ENCODE data around the gene TEX2.

The TEX2 gene

GRCh38 chr17:64129515-64129764 is 133.6 kb downstream of the TEX2 start:
- Histone ChIP-seq H3K4me2 (ENCODE audit: low read length) (peak overlapping the region; percentile 88), H3F3A (ENCODE audit: insufficient read depth, low read length) (no peaks in the 10 kb centered on the region), H3K27me3 (ENCODE audit: insufficient read depth, low read length) (no peaks in the 10 kb centered on the region; the same call in 1 of the 2 replicates), H3K4me3 (ENCODE audit: low read depth, low read length, poor library complexity, severe bottlenecking) (peak overlapping the region; percentile 78), H3K9ac (ENCODE audit: low read length) (peak overlapping the region; percentile 69), H3K9me3 (ENCODE audit: low read length) (no peaks in the 10 kb centered on the region), H3K4me1 (ENCODE audit: insufficient read depth, low read length, severe bottlenecking) (peaks cover 18% of the 10 kb centered on the region), H4K20me1 (ENCODE audit: insufficient read depth, low read length) (no peaks in the 10 kb centered on the region), H3K79me2 (ENCODE audit: insufficient read depth, low read length) (no peaks in the 10 kb centered on the region), H3K27ac (ENCODE audit: low read depth, low read length, poor library complexity, severe bottlenecking) (no peak overlapping the region), H3K9me2 (ENCODE audit: low read depth, low read length) (no peaks in the 10 kb centered on the region), H3K36me3 (ENCODE audit: insufficient read depth, low read length) (no peaks in the 10 kb centered on the region), H2AFZ (ENCODE audit: low read length) (no peak overlapping the region)
- no peak for TF ChIP-seq EZH2 (IDR thresholded peaks at IDR 0.05; ENCODE audit: borderline replicate concordance, low read length)
- TF ChIP-seq CTCF (IDR thresholded peaks at IDR 0.05; ENCODE audit: low read length) = no peak

GRCh38 chr17:64128787-64129514 is 134.1 kb downstream of the TEX2 start:
- Histone ChIP-seq H2AFZ (ENCODE audit: low read length) (no peak overlapping the region), H3K9me2 (ENCODE audit: low read depth, low read length) (no peaks in the 10 kb centered on the region), H3K27me3 (ENCODE audit: insufficient read depth, low read length) (peaks cover 3% of the 10 kb centered on the region; the same call in 1 of the 2 replicates), H3K79me2 (ENCODE audit: insufficient read depth, low read length) (no peaks in the 10 kb centered on the region), H4K20me1 (ENCODE audit: insufficient read depth, low read length) (no peaks in the 10 kb centered on the region), H3K4me1 (ENCODE audit: insufficient read depth, low read length, severe bottlenecking) (peaks cover 18% of the 10 kb centered on the region), H3F3A (ENCODE audit: insufficient read depth, low read length) (no peaks in the 10 kb centered on the region), H3K9me3 (ENCODE audit: low read length) (no peaks in the 10 kb centered on the region), H3K27ac (ENCODE audit: low read depth, low read length, poor library complexity, severe bottlenecking) (no peak overlapping the region), H3K9ac (ENCODE audit: low read length) (peak overlapping the region; percentile 69), H3K4me3 (ENCODE audit: low read depth, low read length, poor library complexity, severe bottlenecking) (peak overlapping the region; percentile 78), H3K4me2 (ENCODE audit: low read length) (peak overlapping the region; percentile 88), H3K36me3 (ENCODE audit: insufficient read depth, low read length) (no peaks in the 10 kb centered on the region)
- TF ChIP-seq EZH2 (IDR thresholded peaks at IDR 0.05; ENCODE audit: borderline replicate concordance, low read length) (no peak), CTCF (IDR thresholded peaks at IDR 0.05; ENCODE audit: low read length) (no peak)

GRCh38 chr17:64126918-64127317 is 136.1 kb downstream of the TEX2 start:
- Histone ChIP-seq H3K4me2 (ENCODE audit: low read length) (no peak overlapping the region), H3K4me3 (ENCODE audit: low read depth, low read length, poor library complexity, severe bottlenecking) (no peak overlapping the region), H3K36me3 (ENCODE audit: insufficient read depth, low read length) (no peaks in the 10 kb centered on the region), H3K27me3 (ENCODE audit: insufficient read depth, low read length) (peaks cover 4% of the 10 kb centered on the region; the same call in 1 of the 2 replicates), H3F3A (ENCODE audit: insufficient read depth, low read length) (no peaks in the 10 kb centered on the region), H3K9me3 (ENCODE audit: low read length) (no peaks in the 10 kb centered on the region), H3K27ac (ENCODE audit: low read depth, low read length, poor library complexity, severe bottlenecking) (no peak overlapping the region), H3K79me2 (ENCODE audit: insufficient read depth, low read length) (no peaks in the 10 kb centered on the region), H2AFZ (ENCODE audit: low read length) (no peak overlapping the region), H3K9ac (ENCODE audit: low read length) (no peak overlapping the region), H4K20me1 (ENCODE audit: insufficient read depth, low read length) (no peaks in the 10 kb centered on the region), H3K4me1 (ENCODE audit: insufficient read depth, low read length, severe bottlenecking) (peaks cover 18% of the 10 kb centered on the region), H3K9me2 (ENCODE audit: low read depth, low read length) (no peaks in the 10 kb centered on the region)
- TF ChIP-seq EZH2 (IDR thresholded peaks at IDR 0.05; ENCODE audit: borderline replicate concordance, low read length) (no peak), CTCF (IDR thresholded peaks at IDR 0.05; ENCODE audit: low read length) (no peak)

Data from OCI-LY1 (cell line).